Measurements from ENCODE around the gene INO80E.

Gene INO80E

DNA sequence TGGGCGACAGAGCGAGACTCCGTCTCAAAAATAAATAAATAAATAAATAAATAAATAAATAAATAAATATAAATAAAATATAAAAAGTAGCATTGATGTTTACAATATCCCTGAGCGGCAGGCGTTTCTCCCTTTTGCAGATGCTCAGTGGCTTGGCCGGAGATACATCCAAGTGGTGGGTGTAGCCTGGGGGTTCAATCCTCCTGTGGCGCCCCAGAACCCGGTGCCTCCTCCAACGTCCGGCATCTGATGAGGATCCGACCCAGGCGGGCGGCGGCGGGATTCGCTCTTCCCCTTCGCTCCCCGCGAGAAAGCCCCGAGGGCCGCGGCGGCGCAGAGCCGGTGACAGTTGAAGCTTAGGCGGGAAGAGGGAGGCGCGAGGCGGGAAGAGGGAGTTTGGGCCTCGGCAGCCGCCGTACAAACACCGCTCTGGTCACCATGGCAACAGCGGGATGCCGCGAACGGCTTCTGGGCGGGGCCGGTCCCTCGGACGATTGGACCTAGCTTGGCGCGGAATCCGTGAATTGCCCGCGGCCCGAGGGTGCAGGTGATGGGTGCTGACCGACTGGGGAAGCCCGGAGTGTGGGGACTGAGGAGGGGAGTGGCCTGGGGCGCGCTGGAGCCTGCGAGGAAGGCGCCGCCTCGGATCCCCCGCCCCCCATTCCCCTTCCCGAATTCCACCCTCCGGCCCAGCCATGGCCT, 56.8 kb downstream of the INO80E start:
- peak overlapping the region; percentile 74 for H3K4me3 ChIP-seq (ENCODE audit: low read depth, low read length)
- peak; percentile 96 for DNase-seq (ENCODE audit: low read depth)
- TF ChIP-seq, protein P1, sequence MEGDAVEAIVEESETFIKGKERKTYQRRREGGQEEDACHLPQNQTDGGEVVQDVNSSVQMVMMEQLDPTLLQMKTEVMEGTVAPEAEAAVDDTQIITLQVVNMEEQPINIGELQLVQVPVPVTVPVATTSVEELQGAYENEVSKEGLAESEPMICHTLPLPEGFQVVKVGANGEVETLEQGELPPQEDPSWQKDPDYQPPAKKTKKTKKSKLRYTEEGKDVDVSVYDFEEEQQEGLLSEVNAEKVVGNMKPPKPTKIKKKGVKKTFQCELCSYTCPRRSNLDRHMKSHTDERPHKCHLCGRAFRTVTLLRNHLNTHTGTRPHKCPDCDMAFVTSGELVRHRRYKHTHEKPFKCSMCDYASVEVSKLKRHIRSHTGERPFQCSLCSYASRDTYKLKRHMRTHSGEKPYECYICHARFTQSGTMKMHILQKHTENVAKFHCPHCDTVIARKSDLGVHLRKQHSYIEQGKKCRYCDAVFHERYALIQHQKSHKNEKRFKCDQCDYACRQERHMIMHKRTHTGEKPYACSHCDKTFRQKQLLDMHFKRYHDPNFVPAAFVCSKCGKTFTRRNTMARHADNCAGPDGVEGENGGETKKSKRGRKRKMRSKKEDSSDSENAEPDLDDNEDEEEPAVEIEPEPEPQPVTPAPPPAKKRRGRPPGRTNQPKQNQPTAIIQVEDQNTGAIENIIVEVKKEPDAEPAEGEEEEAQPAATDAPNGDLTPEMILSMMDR (IDR thresholded peaks at IDR 0.05; ENCODE audit: insufficient read depth, low read depth, low read length, missing control alignments) = no peak

DNA sequence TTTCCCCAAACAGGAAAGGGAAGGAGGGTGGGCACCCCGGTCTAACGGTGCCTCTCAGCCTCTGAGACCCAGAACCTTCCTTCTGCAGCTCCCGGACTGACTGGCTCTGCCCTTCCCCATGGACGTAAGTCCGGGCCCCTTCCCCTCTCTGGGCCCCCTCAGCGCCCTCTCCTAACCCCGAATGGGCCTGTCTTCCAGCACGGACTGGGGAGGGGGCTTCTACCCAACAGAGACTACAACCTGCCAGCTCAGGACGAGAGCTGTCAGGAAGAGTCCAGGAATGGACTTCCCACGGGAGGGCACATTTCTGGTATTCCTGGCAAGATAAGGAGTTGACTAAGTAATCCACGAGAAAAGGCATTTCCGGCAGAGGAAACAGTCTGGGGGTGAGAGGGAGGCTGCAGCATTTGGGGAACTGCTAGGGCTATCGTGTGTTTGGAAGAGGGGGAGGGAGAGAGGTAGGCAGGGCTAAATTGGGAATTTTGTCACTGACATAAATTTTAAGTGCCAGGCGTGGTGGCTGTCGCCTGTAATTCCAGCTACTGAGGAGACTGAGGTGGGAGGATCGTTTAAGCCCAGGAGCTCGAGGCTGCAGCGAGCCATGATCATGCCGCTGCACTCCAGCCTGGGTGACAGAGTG, 57.5 kb downstream of the INO80E start:
- H3K4me3 ChIP-seq (ENCODE audit: low read depth, low read length) = peak overlapping the region; percentile 74
- TF ChIP-seq, protein P1 (IDR thresholded peaks at IDR 0.05; ENCODE audit: insufficient read depth, low read depth, low read length, missing control alignments) = no peak
- DNase-seq (ENCODE audit: low read depth) = no peak

DNA sequence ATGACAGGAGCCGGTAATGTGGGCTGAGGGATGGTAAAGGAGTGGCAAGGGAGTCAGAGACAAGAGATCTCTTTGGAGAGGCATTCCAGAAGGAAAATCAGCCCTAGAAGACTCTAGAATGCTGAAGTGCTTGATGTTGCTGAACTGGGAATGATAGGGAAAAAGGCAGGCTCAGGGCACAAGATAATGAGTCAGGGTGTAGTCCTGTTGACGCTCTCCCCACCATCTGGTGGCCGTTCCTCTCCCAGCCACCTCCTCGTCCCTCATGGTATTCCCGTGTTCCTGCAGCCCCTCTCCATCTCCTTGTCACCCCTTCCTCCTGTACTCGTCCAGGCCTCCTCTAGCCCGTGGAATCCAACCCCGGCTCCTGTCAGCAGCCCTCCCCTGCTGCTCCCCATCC, 58.4 kb downstream of the INO80E start:
- no peak overlapping the region for H3K4me3 ChIP-seq (ENCODE audit: low read depth, low read length)
- no peak for DNase-seq (ENCODE audit: low read depth)
- TF ChIP-seq, protein P1 (IDR thresholded peaks at IDR 0.05; ENCODE audit: insufficient read depth, low read depth, low read length, missing control alignments) = no peak

DNA sequence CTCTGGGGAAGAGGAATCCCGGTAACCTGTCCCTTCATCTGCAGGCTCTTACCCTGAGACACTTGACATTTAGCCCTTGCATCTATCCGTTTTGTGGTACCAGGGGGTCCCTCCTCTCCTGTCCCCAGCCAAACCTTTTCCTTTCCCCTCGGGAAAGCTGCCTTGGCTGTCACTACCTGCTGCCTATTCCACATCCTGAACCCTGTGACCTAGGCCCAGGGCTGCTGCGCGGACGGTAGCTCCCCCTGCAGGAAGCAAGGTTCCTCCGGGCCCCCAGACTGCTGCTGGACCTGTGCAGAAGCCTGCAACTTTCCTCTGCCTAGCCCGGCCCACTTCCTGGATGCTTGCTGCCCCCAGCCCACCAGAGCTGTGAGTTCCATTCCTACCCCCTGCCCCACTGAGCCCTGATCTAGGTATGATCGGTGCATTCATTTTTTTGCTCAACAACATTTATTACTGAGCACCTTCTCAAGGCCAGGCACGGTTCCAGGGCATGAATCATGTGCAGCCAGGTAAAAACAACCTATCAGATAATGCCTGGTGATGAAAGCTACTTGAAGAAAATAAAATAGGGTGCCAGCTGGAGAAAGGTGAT, 59.0 kb downstream of the INO80E start:
- H3K4me3 ChIP-seq (ENCODE audit: low read depth, low read length) = no peak overlapping the region
- peak; percentile 65 for DNase-seq (ENCODE audit: low read depth)
- TF ChIP-seq, protein P1 (IDR thresholded peaks at IDR 0.05; ENCODE audit: insufficient read depth, low read depth, low read length, missing control alignments) = peak; percentile 75

Data from GM12865 (cell line).